CD14-positive monocyte (primary cell): Measurements from ENCODE around the gene TMEM222. TPM values are rescaled to one million over a fixed set of nuclear protein-coding genes. Genes with fewer than 3 reads are reported as not detected.

Experiments used
- DNase-seq, 3 donors: peaks; one replicate each; pipeline ENCODE4 v3.0.0-alpha.2; 2011 to 2022
- H2AFZ ChIP-seq: 2 replicates; pipeline ENCODE4 v1.6.0; 2012; ENCODE audit warnings: mild to moderate bottlenecking, low read depth, low read length, inconsistent platforms; ENCODE audit not compliant: insufficient read depth, poor library complexity, severe bottlenecking
- H3K27ac ChIP-seq, 2 donors: 1 replicate in 1 of 2; 2 replicates in 1 of 2; pipeline ENCODE4 v1.5.1; 2012 to 2013; ENCODE audit warnings: low read length in 2 of 2, control low read depth in 1 of 2, inconsistent platforms in 1 of 2, low read depth in 1 of 2, mild to moderate bottlenecking in 1 of 2
- H3K27me3 ChIP-seq, 2 donors: one replicate each; pipeline versions ENCODE4 v1.6.0 to v1.6.1; 2011 to 2013; ENCODE audit warnings: low read length in 2 of 2; ENCODE audit not compliant: control insufficient read depth in 2 of 2, insufficient read depth in 2 of 2
- H3K36me3 ChIP-seq, 2 donors: replicated peaks in 1 of 2; 1 replicate in 1 of 2; 2 replicates in 1 of 2; pipeline versions ENCODE4 v1.5.1 to v1.6.1; 2012 to 2013; ENCODE audit warnings: low read length in 2 of 2, control low read depth in 1 of 2, inconsistent platforms in 1 of 2, mild to moderate bottlenecking in 1 of 2; ENCODE audit not compliant: insufficient read depth in 2 of 2, control insufficient read depth in 1 of 2
- H3K4me1 ChIP-seq, 2 donors: 1 replicate in 1 of 2; 2 replicates in 1 of 2; pipeline versions ENCODE4 v1.5.1 to v1.6.1; 2012 to 2013; ENCODE audit warnings: low read length in 2 of 2, control low read depth in 1 of 2, inconsistent platforms in 1 of 2, mild to moderate bottlenecking in 1 of 2, moderate library complexity in 1 of 2; ENCODE audit not compliant: insufficient read depth in 2 of 2, control insufficient read depth in 1 of 2
- H3K4me2 ChIP-seq: replicated peaks from 2 replicates; pipeline ENCODE3; 2012; ENCODE audit warnings: low read length, moderate library complexity, mild to moderate bottlenecking; ENCODE audit not compliant: poor library complexity, severe bottlenecking; ENCODE audit errors: extremely low read depth
- H3K4me3 ChIP-seq, 3 experiments: fragments of 200-600 bp in 1 of 3; sonication (generic) in 1 of 3; replicated peaks in 1 of 3; 1 replicate in 2 of 3; 2 replicates in 1 of 3; pipeline ENCODE4 v1.5.1; 2011 to 2013; ENCODE audit warnings: low read length in 3 of 3, mild to moderate bottlenecking in 3 of 3, control low read depth in 2 of 3, low read depth in 2 of 3, inconsistent platforms in 1 of 3, moderate library complexity in 1 of 3
- H3K79me2 ChIP-seq: 2 replicates; pipeline ENCODE4 v1.6.0; 2012; ENCODE audit warnings: mild to moderate bottlenecking, control low read depth, inconsistent platforms, low read length, moderate library complexity; ENCODE audit not compliant: insufficient read depth
- H3K9ac ChIP-seq: 2 replicates; pipeline ENCODE4 v1.6.0; 2017; ENCODE audit warnings: low read length, mild to moderate bottlenecking; ENCODE audit not compliant: insufficient read depth, poor library complexity, severe bottlenecking
- H3K9me3 ChIP-seq, 2 donors: replicated peaks in 1 of 2; 1 replicate in 1 of 2; 2 replicates in 1 of 2; pipeline versions ENCODE4 v1.5.1 to v1.6.1; 2012 to 2013; ENCODE audit warnings: low read length in 2 of 2, control low read depth in 1 of 2; ENCODE audit not compliant: control insufficient read depth in 1 of 2, insufficient read depth in 1 of 2
- H4K20me1 ChIP-seq: 2 replicates; pipeline ENCODE4 v1.6.0; 2012; ENCODE audit warnings: mild to moderate bottlenecking, low read length, control low read depth, moderate library complexity; ENCODE audit not compliant: insufficient read depth
- H3K27ac Mint-ChIP-seq, 7 donors: one replicate each; pipeline ENCODE4 v1.8.0; 2020; ENCODE audit warnings: mild to moderate bottlenecking in 7 of 7, mixed read lengths in 7 of 7, moderate library complexity in 6 of 7, inconsistent platforms in 2 of 7
- H3K27me3 Mint-ChIP-seq, 3 donors: one replicate each; pipeline ENCODE4 v1.8.0; 2021 to 2022; ENCODE audit warnings: low read depth in 3 of 3, mild to moderate bottlenecking in 3 of 3, mixed read lengths in 3 of 3, moderate library complexity in 3 of 3, inconsistent platforms in 1 of 3
- H3K36me3 Mint-ChIP-seq, 2 donors: one replicate each; pipeline ENCODE4 v1.8.0; 2020; ENCODE audit warnings: mixed read lengths in 2 of 2, inconsistent platforms in 1 of 2, mild to moderate bottlenecking in 1 of 2
- H3K4me1 Mint-ChIP-seq: one replicate; pipeline ENCODE4 v1.8.0; 2020; ENCODE audit warnings: mild to moderate bottlenecking, mixed read lengths
- H3K4me3 Mint-ChIP-seq, 2 donors: one replicate each; pipeline ENCODE4 v1.8.0; 2020; ENCODE audit warnings: mild to moderate bottlenecking in 2 of 2, mixed read lengths in 2 of 2, moderate library complexity in 1 of 2
- H3K9me3 Mint-ChIP-seq, 7 donors: one replicate each; pipeline ENCODE4 v1.8.0; 2020 to 2022; ENCODE audit warnings: mixed read lengths in 7 of 7, mild to moderate bottlenecking in 6 of 7, moderate library complexity in 6 of 7, inconsistent platforms in 2 of 7
- WGBS: methylation state at CpG from one replicate; pipeline ENCODE4 v1.1.5; 2013; ENCODE audit warnings: missing lambda C conversion rate; ENCODE audit not compliant: insufficient coverage; 5-methylcytosine and 5-hydroxymethylcytosine counted together
- intact Hi-C, 2 donors: fragments of 100-400 bp; cut with micrococcal nuclease; formaldehyde crosslinking; loops; one replicate each; pipeline versions ENCODE4 v1.15.0 to v1.15.1; 2023
- polyA plus RNA-seq, 3 donors: library from polyadenylated mRNA; depleted of rRNA in 1 of 3; unstranded in 2 of 3; stranded (reverse) in 1 of 3; fragments of 300-500 nt in 2 of 3; fragments of >200 nt in 1 of 3; fragmentation: Illumina TruSeq in 2 of 3; gene quantifications; 1 replicate in 2 of 3; 2 replicates in 1 of 3; pipeline ENCODE4 v1.2.3, GENCODE V29; 2012 to 2021
- TF ChIP-seq, protein P1 (sequence below): fragments of 200-600 bp; IDR thresholded peaks from one replicate; pipeline ENCODE4 v1.8.0; 2022; ENCODE audit warnings: antibody characterized with exemption, mild to moderate bottlenecking

Gene TMEM222
- polyA plus RNA-seq, 3 donors = 23.2 to 29.0 (median 24.6) TPM

DNA sequence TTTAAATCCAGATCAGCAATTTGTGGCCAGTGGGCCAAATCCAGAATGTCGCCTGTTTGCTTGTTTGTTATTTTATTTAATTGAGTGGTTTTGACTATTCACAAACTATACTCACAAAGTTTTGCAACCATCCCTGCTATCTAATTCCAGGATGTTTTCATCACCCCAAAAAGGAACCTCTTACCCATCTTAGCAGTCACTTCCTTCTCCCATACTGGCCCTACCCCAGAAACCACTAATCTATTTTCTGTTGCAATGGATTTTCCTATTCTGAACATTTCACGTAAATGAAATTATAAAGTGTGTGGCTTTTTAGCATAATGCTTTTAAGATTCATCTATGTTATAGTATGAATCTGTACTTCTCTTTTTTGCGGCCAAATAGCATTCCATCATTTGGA is 46.3 kb upstream of the TMEM222 start:
- H2AFZ ChIP-seq = no peak overlapping the region
- no peak overlapping the region for H3K4me3 Mint-ChIP-seq
- WGBS = no CpG with 5 or more reads among the region's 3 CpGs
- intact Hi-C loops = no loop called here
- no peaks in the 10 kb centered on the region for H4K20me1 ChIP-seq
- H3K36me3 Mint-ChIP-seq = peaks cover 19 to 25% of the 10 kb centered on the region in 2 donors
- no peaks in the 10 kb centered on the region for H3K27me3 ChIP-seq
- H3K9me3 Mint-ChIP-seq = peaks cover 0 to 5% (median 3%) of the 10 kb centered on the region in 7 donors
- H3K9me3 ChIP-seq = peaks cover 0 to 3% of the 10 kb centered on the region in 2 donors
- H3K27ac Mint-ChIP-seq = peak overlapping the region; percentile 33 to 91 (median 83)
- peaks cover 0 to 1% (median 0%) of the 10 kb centered on the region in 3 donors for H3K27me3 Mint-ChIP-seq
- peaks cover 23 to 32% of the 10 kb centered on the region in 2 donors for H3K4me1 ChIP-seq
- no peaks in the 10 kb centered on the region for H3K36me3 ChIP-seq
- peak overlapping the region; percentile 52 for H3K4me2 ChIP-seq
- H3K9ac ChIP-seq = no peak overlapping the region
- H3K79me2 ChIP-seq = peaks cover 9% of the 10 kb centered on the region
- H3K27ac ChIP-seq = peak overlapping the region; percentile 55 to 70
- peaks cover 32% of the 10 kb centered on the region for H3K4me1 Mint-ChIP-seq
- peak overlapping the region in 1 of 3 experiments; percentile 30 for H3K4me3 ChIP-seq
- TF ChIP-seq, protein P1, sequence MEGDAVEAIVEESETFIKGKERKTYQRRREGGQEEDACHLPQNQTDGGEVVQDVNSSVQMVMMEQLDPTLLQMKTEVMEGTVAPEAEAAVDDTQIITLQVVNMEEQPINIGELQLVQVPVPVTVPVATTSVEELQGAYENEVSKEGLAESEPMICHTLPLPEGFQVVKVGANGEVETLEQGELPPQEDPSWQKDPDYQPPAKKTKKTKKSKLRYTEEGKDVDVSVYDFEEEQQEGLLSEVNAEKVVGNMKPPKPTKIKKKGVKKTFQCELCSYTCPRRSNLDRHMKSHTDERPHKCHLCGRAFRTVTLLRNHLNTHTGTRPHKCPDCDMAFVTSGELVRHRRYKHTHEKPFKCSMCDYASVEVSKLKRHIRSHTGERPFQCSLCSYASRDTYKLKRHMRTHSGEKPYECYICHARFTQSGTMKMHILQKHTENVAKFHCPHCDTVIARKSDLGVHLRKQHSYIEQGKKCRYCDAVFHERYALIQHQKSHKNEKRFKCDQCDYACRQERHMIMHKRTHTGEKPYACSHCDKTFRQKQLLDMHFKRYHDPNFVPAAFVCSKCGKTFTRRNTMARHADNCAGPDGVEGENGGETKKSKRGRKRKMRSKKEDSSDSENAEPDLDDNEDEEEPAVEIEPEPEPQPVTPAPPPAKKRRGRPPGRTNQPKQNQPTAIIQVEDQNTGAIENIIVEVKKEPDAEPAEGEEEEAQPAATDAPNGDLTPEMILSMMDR = no peak
- peak; percentile 46 to 69 (median 59) for DNase-seq

DNA sequence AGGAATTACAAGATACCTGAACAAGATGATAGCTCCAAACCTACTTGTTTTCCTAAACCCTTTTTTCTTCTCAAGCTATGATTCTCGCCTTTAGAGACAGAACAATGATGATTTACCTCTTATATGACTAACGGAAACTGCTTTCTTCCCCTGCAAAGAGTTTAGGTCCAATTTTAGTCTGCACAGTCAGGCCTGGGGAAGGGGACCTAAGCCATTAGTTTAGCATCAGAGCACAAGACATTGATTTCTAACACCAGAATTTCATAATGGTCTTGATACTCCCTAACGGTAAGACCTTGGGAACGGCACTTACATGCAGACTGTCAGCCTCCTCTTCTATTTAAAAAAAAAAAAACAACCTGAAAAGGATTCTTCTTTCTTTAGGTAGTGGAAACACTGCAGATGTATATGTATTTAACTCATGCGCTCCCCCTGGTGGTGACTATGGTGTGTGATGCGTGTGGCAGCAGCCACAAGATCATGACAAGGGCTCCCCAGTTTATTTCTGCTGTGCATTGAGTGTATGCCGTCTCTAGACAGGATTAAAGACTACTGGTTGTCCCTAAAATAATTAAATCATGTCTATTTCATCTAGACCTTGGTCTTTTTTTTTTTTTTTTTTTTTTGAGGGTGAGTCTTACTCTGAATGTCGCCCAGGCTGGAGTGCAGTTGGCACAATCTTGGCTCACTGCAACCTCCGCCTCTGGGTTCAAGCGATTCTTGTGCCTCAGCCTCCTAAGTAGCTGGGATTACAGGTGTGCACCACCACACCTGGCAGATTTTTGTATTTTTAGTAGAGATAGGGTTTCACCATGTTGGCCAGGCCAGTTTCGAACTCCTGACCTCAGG is 37.3 kb upstream of the TMEM222 start:
- TF ChIP-seq, protein P1 = peak; percentile 84
- H3K4me1 ChIP-seq = no peaks in the 10 kb centered on the region
- no peak overlapping the region for H3K4me2 ChIP-seq
- H3K9me3 ChIP-seq = no peaks in the 10 kb centered on the region
- H3K27ac ChIP-seq = no peak overlapping the region
- 57% methylated on average over 5 of the region's 11 CpGs for WGBS
- H4K20me1 ChIP-seq = no peaks in the 10 kb centered on the region
- peaks cover 20 to 58% of the 10 kb centered on the region in 2 donors for H3K36me3 ChIP-seq
- no peak overlapping the region for H3K4me3 ChIP-seq
- peaks cover 0 to 3% (median 0%) of the 10 kb centered on the region in 3 donors for H3K27me3 Mint-ChIP-seq
- peak overlapping the region in 1 of 7 donors; percentile 15 for H3K27ac Mint-ChIP-seq
- intact Hi-C loops = loop anchor here (1.0 to 2.0 kb wide), 4 partner anchors 86 to 242 kb away; no protein-coding TSS in a partner anchor
- peak; percentile 74 to 80 (median 78) for DNase-seq
- H3K27me3 ChIP-seq = no peaks in the 10 kb centered on the region
- no peaks in the 10 kb centered on the region for H3K9me3 Mint-ChIP-seq
- no peaks in the 10 kb centered on the region for H3K79me2 ChIP-seq
- peaks cover 36 to 69% of the 10 kb centered on the region in 2 donors for H3K36me3 Mint-ChIP-seq
- H2AFZ ChIP-seq = no peak overlapping the region
- no peak overlapping the region for H3K9ac ChIP-seq
- H3K4me1 Mint-ChIP-seq = no peaks in the 10 kb centered on the region
- no peak overlapping the region for H3K4me3 Mint-ChIP-seq
